GM19035 (cell line): ENCODE measurements around the gene LIPC.

ENCODE experiments used
- ATAC-seq: cut with Tn5 transposase; IDR thresholded peaks from one replicate; pipeline ENCODE4 v1.9.1; 2021; ENCODE audit not compliant: unreplicated experiment

Gene LIPC

DNA sequence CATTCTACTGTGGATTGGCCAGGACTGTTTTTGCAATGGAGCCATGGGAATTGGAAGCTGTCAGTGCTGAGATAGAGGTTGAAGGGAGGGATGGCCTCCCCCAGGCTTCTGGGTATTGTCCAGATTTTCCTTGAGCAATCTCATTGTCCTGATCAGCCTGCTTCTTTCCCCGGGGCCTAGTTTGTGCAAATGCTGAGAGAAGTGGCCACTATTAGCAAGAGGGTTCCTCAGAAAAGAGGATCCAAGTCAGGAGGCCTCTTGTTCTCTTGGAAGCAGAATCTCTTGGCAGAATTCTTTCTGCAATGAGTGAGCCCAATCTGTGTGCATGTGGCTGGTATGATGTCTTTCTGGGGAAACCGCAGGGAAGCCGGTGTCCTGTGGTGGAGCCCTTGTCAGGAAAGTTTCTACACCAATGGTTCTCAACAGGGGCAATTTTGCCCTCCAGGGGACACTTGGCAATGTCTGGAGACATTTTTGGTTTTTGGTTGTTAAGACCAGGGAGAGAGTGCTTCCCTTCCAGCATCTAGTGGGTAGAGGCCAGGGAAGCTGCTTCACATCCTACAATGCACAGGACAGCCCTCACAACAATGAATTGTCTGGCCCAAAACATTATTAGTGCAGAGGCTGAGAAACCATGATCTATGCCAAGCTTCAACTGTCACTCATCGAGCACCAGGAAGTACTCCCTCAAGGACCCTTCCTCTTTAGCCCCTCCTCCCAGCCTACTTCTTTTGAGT lies 2.0 kb downstream of the LIPC start:
- no peak for ATAC-seq

- ATAC-seq, result no peak
Measured at GRCh38 chr15:58434334-58434875, 2.6 kb downstream of the LIPC start.

DNA sequence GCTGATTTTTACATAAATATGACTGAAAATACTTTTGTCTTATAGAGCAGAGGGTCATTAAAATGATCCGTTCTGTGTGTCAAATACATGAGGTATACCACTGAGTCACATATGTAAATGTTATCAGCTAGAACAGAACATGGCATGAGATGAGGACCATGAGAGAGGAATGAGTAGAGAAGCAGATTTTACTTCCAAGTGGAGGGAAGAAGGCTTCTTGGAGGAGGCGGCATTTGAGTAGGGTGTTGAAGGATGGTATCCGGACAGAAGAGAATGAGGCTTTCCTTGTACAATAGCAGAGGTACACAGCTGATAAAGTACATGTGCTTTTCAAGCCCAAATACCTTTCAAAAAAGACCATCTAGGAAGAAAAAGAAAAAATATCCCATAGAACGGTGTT lies 4.8 kb downstream of the LIPC start:
- no peak for ATAC-seq

DNA sequence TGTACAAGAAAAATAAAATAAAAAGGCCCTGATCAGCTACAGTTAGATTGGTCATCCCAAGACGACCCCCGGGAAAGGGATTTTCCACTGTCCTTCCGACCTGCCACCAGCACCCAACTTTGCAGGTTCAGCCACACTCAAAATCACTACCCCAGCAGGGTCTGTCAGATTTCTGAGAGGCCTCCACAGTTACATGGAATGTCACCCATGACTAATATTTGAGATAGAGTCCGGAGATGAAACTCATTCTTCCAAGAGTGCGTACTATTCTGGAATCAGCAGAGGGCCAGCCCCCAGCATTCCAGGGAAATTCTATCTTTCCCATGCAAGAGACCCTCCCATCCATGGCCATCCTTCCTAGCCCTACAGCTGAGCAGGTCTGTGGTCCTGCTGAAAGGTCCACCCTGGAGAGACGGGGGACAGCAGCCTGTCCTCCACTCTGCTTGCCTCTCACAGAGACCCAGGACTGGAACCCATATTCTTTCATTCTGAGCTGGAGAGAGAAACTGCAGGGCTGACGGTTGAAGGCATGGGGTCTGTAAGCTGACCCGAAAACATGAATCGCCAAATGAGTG lies 5.8 kb downstream of the LIPC start:
- ATAC-seq, result no peak

- ATAC-seq, result no peak
Measured at GRCh38 chr15:58438111-58438510, 6.3 kb downstream of the LIPC start.

GRCh38 chr15:58438956-58439355 lies 7.2 kb downstream of the LIPC start:
- ATAC-seq, result no peak

DNA sequence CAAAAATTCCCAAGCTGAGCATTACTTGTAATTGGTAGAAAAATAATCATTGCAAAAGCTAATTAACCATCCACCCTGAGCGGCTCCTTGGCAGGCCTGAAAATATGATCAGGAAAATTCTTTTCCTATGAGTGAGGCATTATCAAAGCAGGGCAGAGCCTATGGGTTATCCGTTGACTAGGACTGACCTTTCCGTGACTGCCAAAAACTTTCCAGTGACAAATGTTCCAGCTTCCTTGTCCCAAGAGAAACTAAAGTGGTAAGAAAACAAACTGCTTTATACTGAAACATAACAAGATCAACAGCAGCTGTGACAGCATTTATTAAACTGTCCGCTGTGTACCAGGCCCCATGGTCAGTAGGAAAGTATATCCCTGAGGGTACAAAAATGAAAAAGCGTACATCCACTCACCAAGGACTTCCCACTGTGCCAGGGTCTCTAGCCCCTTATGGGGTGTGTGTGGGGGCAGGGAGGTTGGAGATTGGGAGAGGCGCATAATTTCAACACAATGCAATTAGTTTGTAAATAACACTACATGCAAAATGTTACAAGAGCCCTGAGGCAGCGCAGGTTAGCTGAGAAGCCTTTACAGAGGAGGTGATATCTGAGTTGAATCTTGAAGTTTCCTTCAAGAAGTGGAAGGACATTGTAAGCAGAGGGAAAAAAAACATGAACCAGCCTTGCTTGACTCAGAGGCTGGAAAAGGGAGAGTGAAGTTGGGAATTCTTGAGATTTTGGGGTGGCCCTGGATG lies 8.5 kb downstream of the LIPC start:
- no peak for ATAC-seq

- no peak for ATAC-seq
Measured at GRCh38 chr15:58440922-58441321, 9.1 kb downstream of the LIPC start.

DNA sequence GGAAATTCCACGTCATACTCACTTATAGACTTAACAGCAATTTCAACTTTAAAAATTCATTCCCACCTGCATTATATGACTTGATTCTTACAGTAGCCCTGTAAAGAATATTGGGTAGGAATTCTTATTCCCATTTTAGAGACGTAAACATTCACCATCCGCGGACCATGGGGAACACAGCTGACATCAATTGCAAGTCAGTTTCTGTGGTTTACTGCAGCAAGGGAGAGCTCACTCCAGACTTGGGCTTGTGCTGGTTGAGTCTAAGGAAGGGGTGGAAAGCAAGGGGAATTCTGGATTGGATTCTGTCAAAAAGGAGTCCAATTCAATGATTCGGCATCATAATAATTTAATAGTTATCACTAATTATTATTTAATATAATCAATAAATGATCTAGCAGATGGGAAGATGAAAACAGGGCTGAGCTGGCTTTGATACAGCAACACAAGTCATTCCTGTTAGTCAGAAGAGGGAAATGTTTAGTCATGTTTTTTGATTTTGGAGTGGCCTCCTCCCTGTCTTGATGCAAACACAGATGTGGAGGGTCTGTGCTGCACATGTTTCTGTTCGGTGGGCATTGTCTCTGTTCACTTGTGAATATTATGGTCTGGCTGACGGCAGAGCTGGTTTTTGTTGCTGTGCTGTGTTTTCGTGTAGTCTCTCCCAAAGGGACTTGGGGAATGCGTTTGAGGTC lies 9.7 kb downstream of the LIPC start:
- no peak for ATAC-seq

- ATAC-seq, result no peak
Measured at GRCh38 chr15:58442122-58442521, 10.3 kb downstream of the LIPC start.

DNA sequence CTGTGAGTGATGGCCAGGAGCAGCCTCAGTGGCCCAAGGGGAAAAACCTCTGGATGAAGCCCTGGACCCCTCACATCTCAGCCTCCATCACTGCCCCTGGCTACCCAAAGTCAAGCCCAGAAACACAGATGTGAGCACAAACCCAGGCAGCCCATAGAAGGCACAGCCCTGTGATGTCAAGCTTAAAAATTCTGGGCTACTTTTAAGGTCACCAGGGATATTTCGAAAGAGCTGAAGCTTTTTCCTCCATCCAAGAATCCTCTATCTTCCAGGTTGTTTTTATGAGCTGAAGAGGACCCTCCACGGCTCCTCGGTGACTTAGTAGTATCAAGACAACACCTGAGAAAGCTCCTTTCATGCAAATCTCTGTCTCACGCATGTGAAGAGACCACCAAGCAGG lies 11.5 kb downstream of the LIPC start:
- no peak for ATAC-seq

- no peak for ATAC-seq
Measured at GRCh38 chr15:58444056-58444455, 12.3 kb downstream of the LIPC start.

DNA sequence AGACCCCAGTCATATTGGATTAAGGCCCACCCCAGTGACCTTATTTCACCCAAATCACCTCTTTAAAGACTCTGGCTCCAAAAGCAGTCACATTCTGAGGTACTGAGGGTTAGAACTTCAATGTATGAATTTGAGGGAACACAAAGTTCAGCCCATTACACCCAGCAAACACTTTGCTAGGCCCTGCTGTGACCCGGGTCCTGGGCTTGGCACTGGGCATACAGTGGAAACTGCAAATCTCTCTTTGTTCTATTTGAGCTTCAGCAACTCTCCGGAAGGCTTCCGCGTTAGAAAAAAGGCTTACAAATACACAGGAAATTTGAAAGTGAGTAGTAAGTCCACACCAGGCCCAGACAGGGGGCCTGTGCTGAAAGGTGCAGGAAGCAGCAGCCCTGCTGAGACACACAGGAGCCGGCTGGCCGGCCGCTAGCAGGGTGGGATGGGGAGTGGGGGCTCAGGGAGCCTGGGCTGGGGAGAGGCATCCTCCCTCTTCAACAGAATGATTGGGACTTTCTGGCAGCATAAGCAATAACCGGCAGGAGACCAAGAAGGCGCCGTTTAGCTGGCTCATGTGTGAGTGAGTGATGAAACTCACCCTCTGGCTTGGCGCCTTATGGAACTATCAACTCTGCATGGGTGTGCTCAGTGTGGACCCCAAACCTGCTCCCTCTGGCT lies 13.0 kb downstream of the LIPC start:
- no peak for ATAC-seq

DNA sequence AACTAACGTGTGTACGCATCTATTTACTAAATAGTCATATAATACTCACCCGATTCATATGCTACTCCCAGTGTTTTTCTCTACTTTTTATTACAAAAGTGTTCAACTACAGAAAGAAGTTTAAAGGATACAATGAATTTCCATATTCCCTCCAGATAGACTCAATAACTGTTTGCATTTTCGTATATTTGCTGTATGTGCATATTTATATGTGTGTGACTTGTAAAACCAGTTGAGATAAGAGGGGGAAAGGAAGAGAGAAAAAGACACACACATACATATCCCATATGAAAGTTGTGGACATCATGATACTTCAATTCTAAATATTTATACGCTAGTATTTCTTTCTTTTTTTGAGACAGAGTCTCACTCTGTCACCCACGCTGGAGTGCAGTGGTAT lies 14.1 kb downstream of the LIPC start:
- no peak for ATAC-seq

GRCh38 chr15:58446521-58446920 lies 14.7 kb downstream of the LIPC start:
- ATAC-seq, result no peak

DNA sequence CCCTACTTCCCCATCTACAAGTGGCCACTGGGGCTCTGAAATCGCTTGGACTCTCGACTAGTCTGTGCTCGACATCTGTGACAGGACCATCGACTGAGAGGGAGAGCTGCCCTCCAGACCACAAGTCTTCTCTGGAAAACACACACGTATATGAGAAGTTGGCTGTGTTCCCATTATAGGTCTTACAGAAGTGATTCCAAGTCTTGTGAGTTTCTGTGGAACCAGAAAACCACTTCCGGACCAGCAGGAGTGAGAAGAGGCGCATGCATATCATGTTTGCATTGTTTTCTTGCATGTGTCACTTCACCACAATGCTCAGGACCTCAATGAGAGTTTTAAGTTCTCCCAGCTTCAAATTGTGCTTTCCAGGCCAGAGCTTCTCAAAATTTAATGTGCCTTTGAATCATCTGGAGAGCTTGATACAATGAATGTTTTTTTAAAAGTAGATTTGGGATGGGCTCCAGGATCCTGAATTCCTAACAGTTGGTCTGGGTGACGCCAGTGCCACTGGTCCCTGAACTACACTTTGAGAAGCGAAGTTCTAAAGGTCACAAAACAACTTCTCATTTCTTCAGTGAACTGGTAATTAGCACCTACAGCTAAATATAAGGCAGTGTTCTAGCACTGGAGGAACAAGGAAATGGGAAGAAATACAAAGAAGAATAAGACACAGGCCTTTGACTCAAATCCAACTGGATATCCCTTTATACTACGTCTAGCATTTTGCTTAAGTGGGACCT lies 15.7 kb downstream of the LIPC start:
- no peak for ATAC-seq

- ATAC-seq, result no peak
Measured at GRCh38 chr15:58448331-58448730, 16.5 kb downstream of the LIPC start.

- ATAC-seq, result no peak
Measured at GRCh38 chr15:58448906-58449305, 17.1 kb downstream of the LIPC start.

- no peak for ATAC-seq
Measured at GRCh38 chr15:58451826-58452225, 20.0 kb downstream of the LIPC start.

- no peak for ATAC-seq
Measured at GRCh38 chr15:58452775-58453174, 21.0 kb downstream of the LIPC start.
